DND-41 (cell line): ENCODE data around the gene RRP15.

ENCODE experiments used
- ATAC-seq: fragments of 200-7000 bp; cut with Tn5 transposase; 3 replicates; pipeline ENCODE4 v1.9.1; 2021; ENCODE audit warnings: low read depth; ENCODE audit not compliant: insufficient read depth
- DNase-seq: peaks from one replicate; pipeline ENCODE4 v3.0.0-alpha.2; 2020
- H2AFZ ChIP-seq: 2 replicates; pipeline ENCODE4 v1.6.0; 2012; ENCODE audit warnings: low read depth, low read length
- H3K27ac ChIP-seq: 2 replicates; pipeline ENCODE4 v1.5.1; 2012; ENCODE audit warnings: low read length, inconsistent platforms
- H3K27me3 ChIP-seq: fragments of 200-600 bp; sonication (generic); 2 replicates; pipeline ENCODE4 v1.6.0; 2012; ENCODE audit warnings: low read length, mild to moderate bottlenecking, inconsistent platforms; ENCODE audit not compliant: insufficient read depth, poor library complexity
- H3K36me3 ChIP-seq: 2 replicates; pipeline ENCODE4 v1.5.1; 2012; ENCODE audit warnings: low read length, inconsistent platforms; ENCODE audit not compliant: insufficient read depth
- H3K4me1 ChIP-seq: 2 replicates; pipeline ENCODE4 v1.5.1; 2012; ENCODE audit warnings: mild to moderate bottlenecking, low read length; ENCODE audit not compliant: insufficient read depth
- H3K4me2 ChIP-seq: 2 replicates; pipeline ENCODE4 v1.6.0; 2012; ENCODE audit warnings: mild to moderate bottlenecking, moderate library complexity, low read length, inconsistent platforms; ENCODE audit not compliant: insufficient read depth
- H3K4me3 ChIP-seq, 2 experiments: fragments of 200-600 bp in 1 of 2; shearing (Covaris generic) in 1 of 2; 2 replicates each; pipeline ENCODE4 v1.5.1; 2012 to 2016; ENCODE audit warnings: inconsistent platforms in 2 of 2, low read length in 2 of 2, mild to moderate bottlenecking in 2 of 2, low read depth in 1 of 2, moderate library complexity in 1 of 2
- H3K79me2 ChIP-seq: 2 replicates; pipeline ENCODE4 v1.6.0; 2012; ENCODE audit warnings: low read length, inconsistent platforms; ENCODE audit not compliant: insufficient read depth
- H3K9ac ChIP-seq: 2 replicates; pipeline ENCODE4 v1.6.0; 2012; ENCODE audit warnings: low read depth, mild to moderate bottlenecking, inconsistent platforms, low read length, moderate library complexity
- H3K9me3 ChIP-seq: 2 replicates; pipeline ENCODE4 v1.5.1; 2012; ENCODE audit warnings: low read length, moderate library complexity, mild to moderate bottlenecking, inconsistent platforms; ENCODE audit not compliant: insufficient read depth, severe bottlenecking
- H4K20me1 ChIP-seq: 2 replicates; pipeline ENCODE4 v1.6.0; 2012; ENCODE audit warnings: low read length; ENCODE audit not compliant: insufficient read depth
- EZH2 ChIP-seq: IDR thresholded peaks from 3 replicates; pipeline ENCODE4 v1.6.1; 2012; ENCODE audit warnings: borderline replicate concordance, low read depth, mild to moderate bottlenecking, moderate library complexity, low read length, inconsistent platforms; ENCODE audit not compliant: severe bottlenecking
- TF ChIP-seq, protein P1 (sequence below): IDR thresholded peaks from 2 replicates; pipeline ENCODE4 v1.5.1; 2012; ENCODE audit warnings: borderline replicate concordance, low read length, moderate library complexity, mild to moderate bottlenecking; ENCODE audit not compliant: poor library complexity, severe bottlenecking; ENCODE audit errors: extremely low read depth

Gene RRP15

DNA sequence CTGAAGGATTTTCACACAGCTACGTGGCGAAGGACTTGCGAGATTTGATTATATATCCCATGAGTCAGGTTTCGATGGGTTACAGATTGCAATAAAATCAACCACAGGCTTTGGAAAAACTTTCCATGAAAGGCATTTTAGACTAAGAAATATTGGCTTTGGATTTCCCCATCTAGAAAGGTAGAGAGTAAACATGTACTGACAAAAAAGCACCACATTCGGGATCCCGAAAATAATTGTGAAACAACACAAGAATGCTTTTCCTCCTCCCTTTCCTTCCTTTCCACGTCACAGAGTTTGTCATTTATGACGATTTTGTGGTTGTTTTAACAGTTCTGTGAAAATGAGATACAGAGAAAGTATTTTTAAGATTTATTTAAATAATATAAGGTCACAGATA is 98.6 kb downstream of the RRP15 start:
- no peaks in the 10 kb centered on the region for H3K27me3 ChIP-seq

DNA sequence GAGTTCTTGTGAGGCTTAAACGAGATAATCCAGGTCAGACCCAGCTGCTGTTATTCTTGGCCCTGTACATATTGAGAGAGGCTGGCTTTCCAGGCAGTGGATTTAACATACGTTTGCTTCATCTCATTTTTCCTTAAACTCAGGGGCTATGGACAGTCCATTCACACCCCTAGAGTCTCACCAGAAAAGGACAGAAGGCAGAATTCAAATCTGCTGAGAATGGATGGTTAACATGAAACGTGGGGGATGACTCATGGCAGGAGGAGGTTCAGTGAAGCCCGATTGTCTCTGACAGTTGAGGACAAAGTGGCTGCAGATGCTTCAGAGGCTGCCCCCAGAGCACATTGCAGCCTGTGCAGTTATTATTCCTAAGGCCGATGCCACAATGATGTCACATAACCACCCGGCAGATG is 99.5 kb downstream of the RRP15 start:
- Histone ChIP-seq H3K27ac (no peak overlapping the region), H2AFZ (no peak overlapping the region), H3K4me2 (no peak overlapping the region), H3K36me3 (no peaks in the 10 kb centered on the region), H3K27me3 (no peaks in the 10 kb centered on the region), H3K9me3 (no peaks in the 10 kb centered on the region), H3K4me3 (no peak overlapping the region), H3K9ac (no peak overlapping the region), H3K79me2 (no peaks in the 10 kb centered on the region), H3K4me1 (no peaks in the 10 kb centered on the region), H4K20me1 (no peaks in the 10 kb centered on the region)
- TF ChIP-seq EZH2 = no peak
- TF ChIP-seq, protein P1, sequence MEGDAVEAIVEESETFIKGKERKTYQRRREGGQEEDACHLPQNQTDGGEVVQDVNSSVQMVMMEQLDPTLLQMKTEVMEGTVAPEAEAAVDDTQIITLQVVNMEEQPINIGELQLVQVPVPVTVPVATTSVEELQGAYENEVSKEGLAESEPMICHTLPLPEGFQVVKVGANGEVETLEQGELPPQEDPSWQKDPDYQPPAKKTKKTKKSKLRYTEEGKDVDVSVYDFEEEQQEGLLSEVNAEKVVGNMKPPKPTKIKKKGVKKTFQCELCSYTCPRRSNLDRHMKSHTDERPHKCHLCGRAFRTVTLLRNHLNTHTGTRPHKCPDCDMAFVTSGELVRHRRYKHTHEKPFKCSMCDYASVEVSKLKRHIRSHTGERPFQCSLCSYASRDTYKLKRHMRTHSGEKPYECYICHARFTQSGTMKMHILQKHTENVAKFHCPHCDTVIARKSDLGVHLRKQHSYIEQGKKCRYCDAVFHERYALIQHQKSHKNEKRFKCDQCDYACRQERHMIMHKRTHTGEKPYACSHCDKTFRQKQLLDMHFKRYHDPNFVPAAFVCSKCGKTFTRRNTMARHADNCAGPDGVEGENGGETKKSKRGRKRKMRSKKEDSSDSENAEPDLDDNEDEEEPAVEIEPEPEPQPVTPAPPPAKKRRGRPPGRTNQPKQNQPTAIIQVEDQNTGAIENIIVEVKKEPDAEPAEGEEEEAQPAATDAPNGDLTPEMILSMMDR = no peak
- DNase-seq (no peak), ATAC-seq (no peak)

More for the DNA sequence above, 98.6 kb downstream of the RRP15 start:
- Histone ChIP-seq H3K4me1 (no peaks in the 10 kb centered on the region), H2AFZ (no peak overlapping the region), H3K4me2 (no peak overlapping the region), H3K9me3 (no peaks in the 10 kb centered on the region), H3K9ac (no peak overlapping the region), H4K20me1 (no peaks in the 10 kb centered on the region), H3K79me2 (no peaks in the 10 kb centered on the region), H3K27ac (no peak overlapping the region), H3K4me3 (no peak overlapping the region), H3K36me3 (no peaks in the 10 kb centered on the region)
- ATAC-seq (no peak), DNase-seq (no peak)
- no peak for TF ChIP-seq EZH2
- TF ChIP-seq, protein P1 = no peak
